K562 treated with DMSO at 1 percent for 12 hours (cell line): ENCODE measurements around the gene TMED3. TPM values are rescaled to one million over a fixed set of nuclear protein-coding genes. Genes with fewer than 3 reads are reported as not detected.

Experiments
- total RNA-seq: library from RNA; unstranded; fragments of 300-600 nt; gene quantifications from 2 replicates; pipeline ENCODE4 v1.2.3, GENCODE V29; 2022; ENCODE audit not compliant: insufficient read depth

The TMED3 gene
- total RNA-seq: 62.9 and 71.4 TPM in 2 replicates

DNA sequence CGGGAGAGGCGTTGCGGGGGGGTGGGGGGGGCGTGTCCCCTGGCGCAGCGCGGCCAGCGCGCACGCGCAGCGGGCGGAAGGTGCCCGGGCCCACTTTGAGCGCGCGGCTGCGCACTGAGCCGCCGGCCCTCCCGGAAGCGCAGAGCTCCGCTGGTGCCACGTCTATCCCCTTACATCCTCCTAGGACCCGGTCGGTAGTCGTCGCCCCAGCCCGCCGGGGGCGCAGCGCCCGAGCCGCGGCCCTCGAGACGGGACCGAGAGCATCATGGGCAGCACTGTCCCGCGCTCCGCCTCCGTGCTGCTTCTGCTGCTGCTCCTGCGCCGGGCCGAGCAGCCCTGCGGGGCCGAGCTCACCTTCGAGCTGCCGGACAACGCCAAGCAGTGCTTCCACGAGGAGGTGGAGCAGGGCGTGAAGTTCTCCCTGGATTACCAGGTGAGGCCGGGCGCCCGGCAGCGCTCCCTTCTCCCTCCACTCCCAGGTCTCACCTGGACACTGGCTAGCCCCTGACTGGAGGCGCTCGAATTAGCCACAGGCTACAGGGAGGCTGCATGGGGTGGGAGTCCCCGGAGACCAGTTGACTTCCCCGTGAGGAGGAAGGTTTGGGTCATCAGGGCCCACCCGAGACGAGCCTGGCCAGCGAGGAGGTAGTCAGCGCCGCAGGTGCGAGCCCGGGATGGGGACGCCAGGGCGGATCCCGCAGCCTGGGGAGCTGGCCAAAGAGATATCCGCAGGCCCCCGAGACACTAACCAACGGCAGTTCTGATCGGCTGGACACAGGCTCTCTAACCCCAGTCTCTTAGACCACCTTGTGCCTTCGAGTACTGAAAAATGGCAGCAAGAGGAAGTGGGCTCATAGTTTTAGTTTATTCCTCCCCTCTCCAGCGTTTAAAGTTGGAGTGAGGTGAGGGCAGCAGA lies at the start of gene TMED3:
TSS of gene TMED3 (plus strand) at position 128 of the 916 bp plus-strand sequence. CDS start at position 266, 138 bp downstream.

DNA sequence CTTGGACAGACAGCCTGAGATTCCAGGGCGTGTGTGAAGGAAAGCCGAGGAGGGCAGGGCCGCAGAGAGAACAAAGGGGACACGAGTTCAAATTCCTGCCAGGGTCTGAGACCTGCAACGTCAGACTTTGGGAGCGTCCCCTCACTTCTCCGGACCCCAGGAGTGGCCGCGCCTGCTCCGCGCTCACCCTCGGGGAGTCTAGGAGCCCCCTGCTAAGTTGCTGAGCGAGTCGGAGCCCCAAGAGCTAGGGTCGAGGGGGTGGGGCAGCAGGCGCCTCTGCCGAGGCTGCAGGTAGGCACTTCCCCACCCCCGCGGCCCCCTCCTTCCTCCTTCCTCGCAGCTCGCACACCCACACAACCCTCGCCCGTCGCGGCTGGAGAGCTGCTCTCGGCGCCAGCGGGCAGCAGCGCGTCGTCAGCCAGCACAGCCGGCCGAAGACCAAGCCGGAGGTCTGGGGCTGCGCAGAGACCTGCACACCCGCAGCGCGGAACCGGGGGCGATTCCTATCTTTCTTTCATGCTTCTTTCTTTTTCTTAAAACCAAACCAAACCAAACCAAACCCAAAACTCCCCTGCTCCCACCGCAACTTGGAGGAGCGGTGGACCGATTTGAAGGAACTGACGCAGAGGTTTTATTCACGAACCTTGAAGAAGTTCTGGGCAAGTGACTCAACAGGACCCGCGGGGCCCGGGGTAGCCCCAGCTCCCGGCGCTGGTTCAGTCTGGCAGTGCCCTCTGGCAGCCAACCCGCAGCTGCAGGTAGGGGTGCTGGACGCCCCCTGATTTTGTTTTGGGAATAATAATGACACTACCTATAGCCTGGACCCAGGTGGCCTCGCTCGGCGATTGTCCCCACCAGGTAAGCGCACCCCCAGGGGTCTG lies 28.3 kb upstream of the TMED3 start, which contains the start of gene ANKRD34C:
TSS of gene ANKRD34C (plus strand) at position 352 of the 881 bp plus-strand sequence. CDS start 10,563 bp downstream, outside the sequence.

Other genes starting within 250 kb of the TMED3 start
- not detected in 2 replicates for gene RASGRF1, start 220.3 kb upstream of the TMED3 start, total RNA-seq
- 0.19 TPM in 1 of 2 replicates, not detected in the other for gene ANKRD34C, start 28.4 kb upstream of the TMED3 start, total RNA-seq
- gene MINAR1, start 121.2 kb downstream of the TMED3 start, total RNA-seq: 0.47 and 1.8 TPM in 2 replicates